ENCODE data around the gene LTBP3.

GRCh38 chr11:65525546-65526480 lies 32.3 kb downstream of the LTBP3 start:
- no peak for TF ChIP-seq SUZ12 (IDR thresholded peaks at IDR 0.05; ENCODE audit: extremely low read depth, insufficient read depth, insufficient read length)
- TF ChIP-seq ZNF274 (IDR thresholded peaks at IDR 0.05; ENCODE audit: low read depth, low read length) = no peak

All from NT2/D1 (cell line).